B cell (primary cell): ENCODE measurements around the gene KIF26B.

ENCODE experiments used
- EZH2 ChIP-seq: IDR thresholded peaks from 2 replicates; pipeline ENCODE4 v1.6.1; 2012; ENCODE audit warnings: borderline replicate concordance, low read depth, mild to moderate bottlenecking, moderate library complexity, low read length; ENCODE audit not compliant: insufficient read depth, poor library complexity, severe bottlenecking
- TF ChIP-seq, protein P1 (sequence below): fragments of 200-600 bp; IDR thresholded peaks from one replicate; pipeline ENCODE4 v1.8.0; 2022; ENCODE audit warnings: antibody characterized with exemption, mild to moderate bottlenecking

GRCh38 chr1:245480393-245481120 lies 325.8 kb downstream of the KIF26B start:
- TF ChIP-seq, protein P1, sequence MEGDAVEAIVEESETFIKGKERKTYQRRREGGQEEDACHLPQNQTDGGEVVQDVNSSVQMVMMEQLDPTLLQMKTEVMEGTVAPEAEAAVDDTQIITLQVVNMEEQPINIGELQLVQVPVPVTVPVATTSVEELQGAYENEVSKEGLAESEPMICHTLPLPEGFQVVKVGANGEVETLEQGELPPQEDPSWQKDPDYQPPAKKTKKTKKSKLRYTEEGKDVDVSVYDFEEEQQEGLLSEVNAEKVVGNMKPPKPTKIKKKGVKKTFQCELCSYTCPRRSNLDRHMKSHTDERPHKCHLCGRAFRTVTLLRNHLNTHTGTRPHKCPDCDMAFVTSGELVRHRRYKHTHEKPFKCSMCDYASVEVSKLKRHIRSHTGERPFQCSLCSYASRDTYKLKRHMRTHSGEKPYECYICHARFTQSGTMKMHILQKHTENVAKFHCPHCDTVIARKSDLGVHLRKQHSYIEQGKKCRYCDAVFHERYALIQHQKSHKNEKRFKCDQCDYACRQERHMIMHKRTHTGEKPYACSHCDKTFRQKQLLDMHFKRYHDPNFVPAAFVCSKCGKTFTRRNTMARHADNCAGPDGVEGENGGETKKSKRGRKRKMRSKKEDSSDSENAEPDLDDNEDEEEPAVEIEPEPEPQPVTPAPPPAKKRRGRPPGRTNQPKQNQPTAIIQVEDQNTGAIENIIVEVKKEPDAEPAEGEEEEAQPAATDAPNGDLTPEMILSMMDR, result no peak
- no peak for TF ChIP-seq EZH2
